H1 (cell line): ENCODE results near the gene DAZAP1.

Source experiments
- CHD1 ChIP-seq: IDR thresholded peaks from 2 replicates; pipeline ENCODE4 v1.6.1; 2012; ENCODE audit warnings: low read depth, low read length, improper control_type of control experiment
- EP300 ChIP-seq, 2 experiments: IDR thresholded peaks; 1 replicate in 1 of 2; 2 replicates in 1 of 2; pipeline ENCODE4 v1.6.1; 2011 to 2012; ENCODE audit warnings: low read depth in 2 of 2, low read length in 2 of 2, mild to moderate bottlenecking in 2 of 2, borderline replicate concordance in 1 of 2, inconsistent platforms in 1 of 2, moderate library complexity in 1 of 2
- EZH2 ChIP-seq: fragments of 200-600 bp; sonication (generic); IDR thresholded peaks from 2 replicates; pipeline ENCODE4 v1.7.1; 2012; ENCODE audit warnings: low read depth, mild to moderate bottlenecking, moderate library complexity, low read length, inconsistent platforms; ENCODE audit not compliant: severe bottlenecking
- RAD21 ChIP-seq, 2 experiments: IDR thresholded peaks in 1 of 2; conservative IDR thresholded peaks in 1 of 2; 2 replicates each; pipeline ENCODE4 v1.6.1; 2011; ENCODE audit warnings: low read depth in 2 of 2, low read length in 2 of 2, improper control_type of control experiment in 1 of 2, inconsistent platforms in 1 of 2, mild to moderate bottlenecking in 1 of 2, moderate library complexity in 1 of 2
- SAP30 ChIP-seq: fragments of 300-600 bp; sonication (generic); IDR thresholded peaks from 2 replicates; pipeline ENCODE4 v1.7.1; 2012; ENCODE audit warnings: low read length, moderate library complexity, mild to moderate bottlenecking, inconsistent platforms; ENCODE audit not compliant: insufficient read depth, insufficient replicate concordance
- SIN3A ChIP-seq, 2 experiments: IDR thresholded peaks in 1 of 2; conservative IDR thresholded peaks in 1 of 2; 2 replicates each; pipeline ENCODE4 v1.6.1; 2011 to 2012; ENCODE audit warnings: low read length in 2 of 2, improper control_type of control experiment in 1 of 2, low read depth in 1 of 2, mild to moderate bottlenecking in 1 of 2
- USF2 ChIP-seq: IDR thresholded peaks from 2 replicates; pipeline ENCODE4 v1.6.1; 2011; ENCODE audit warnings: low read length, improper control_type of control experiment
- TF ChIP-seq, protein P1 (sequence below): IDR thresholded peaks from 2 replicates; pipeline ENCODE4 v1.6.1; 2012; ENCODE audit warnings: low read length, inconsistent platforms
- TF ChIP-seq, protein P2 (sequence below), 3 experiments: IDR thresholded peaks; 1 replicate in 2 of 3; 2 replicates in 1 of 3; pipeline versions ENCODE4 v1.5.1 to v1.6.1; 2011; ENCODE audit warnings: low read length in 3 of 3, mild to moderate bottlenecking in 3 of 3, inconsistent platforms in 2 of 3, low read depth in 1 of 3, moderate library complexity in 1 of 3; ENCODE audit not compliant: insufficient read depth in 1 of 3; ENCODE audit errors: control extremely low read depth in 1 of 3

DNA sequence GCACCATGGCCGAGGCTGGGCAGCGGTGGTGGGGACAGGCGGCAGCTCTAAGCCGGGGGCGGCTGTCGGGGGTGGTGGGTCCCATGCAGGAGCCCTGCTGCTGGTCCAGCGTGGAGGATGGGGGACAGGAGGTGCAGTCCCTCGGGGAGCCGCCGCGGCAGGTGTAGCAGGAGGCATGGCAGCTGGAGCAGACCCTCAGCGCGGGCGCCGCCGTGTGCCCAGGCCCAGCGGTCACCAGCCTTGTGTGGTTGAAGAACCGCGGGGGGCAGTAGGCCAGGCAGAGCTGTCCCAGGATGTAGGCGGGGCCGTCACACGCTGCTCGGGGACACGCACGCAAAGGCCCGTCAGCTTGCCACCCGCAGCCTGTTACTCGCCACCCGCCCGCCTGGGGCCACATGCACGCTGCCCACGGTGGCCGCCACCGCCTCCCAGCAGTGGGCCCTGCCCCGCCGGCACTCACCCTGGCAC is 74.5 kb downstream of the DAZAP1 start:
- TF ChIP-seq SAP30 (no peak), SIN3A (conservative IDR thresholded peaks at IDR 0.05 in 1 of 2, IDR thresholded peaks at IDR 0.05 in 1 of 2; ENCODE audit: low read depth in 1 of 2, low read length in 2 of 2) (no peak), EZH2 (no peak), EP300 (IDR thresholded peaks at IDR 0.05; ENCODE audit: borderline replicate concordance in 1 of 2, low read depth in 2 of 2, low read length in 2 of 2) (no peak), RAD21 (IDR thresholded peaks at IDR 0.05 in 1 of 2, conservative IDR thresholded peaks at IDR 0.05 in 1 of 2; ENCODE audit: low read depth in 2 of 2, low read length in 2 of 2) (no peak), CHD1 (no peak), USF2 (no peak)
- TF ChIP-seq, protein P1, sequence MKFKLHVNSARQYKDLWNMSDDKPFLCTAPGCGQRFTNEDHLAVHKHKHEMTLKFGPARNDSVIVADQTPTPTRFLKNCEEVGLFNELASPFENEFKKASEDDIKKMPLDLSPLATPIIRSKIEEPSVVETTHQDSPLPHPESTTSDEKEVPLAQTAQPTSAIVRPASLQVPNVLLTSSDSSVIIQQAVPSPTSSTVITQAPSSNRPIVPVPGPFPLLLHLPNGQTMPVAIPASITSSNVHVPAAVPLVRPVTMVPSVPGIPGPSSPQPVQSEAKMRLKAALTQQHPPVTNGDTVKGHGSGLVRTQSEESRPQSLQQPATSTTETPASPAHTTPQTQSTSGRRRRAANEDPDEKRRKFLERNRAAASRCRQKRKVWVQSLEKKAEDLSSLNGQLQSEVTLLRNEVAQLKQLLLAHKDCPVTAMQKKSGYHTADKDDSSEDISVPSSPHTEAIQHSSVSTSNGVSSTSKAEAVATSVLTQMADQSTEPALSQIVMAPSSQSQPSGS, result no peak
- TF ChIP-seq, protein P2, sequence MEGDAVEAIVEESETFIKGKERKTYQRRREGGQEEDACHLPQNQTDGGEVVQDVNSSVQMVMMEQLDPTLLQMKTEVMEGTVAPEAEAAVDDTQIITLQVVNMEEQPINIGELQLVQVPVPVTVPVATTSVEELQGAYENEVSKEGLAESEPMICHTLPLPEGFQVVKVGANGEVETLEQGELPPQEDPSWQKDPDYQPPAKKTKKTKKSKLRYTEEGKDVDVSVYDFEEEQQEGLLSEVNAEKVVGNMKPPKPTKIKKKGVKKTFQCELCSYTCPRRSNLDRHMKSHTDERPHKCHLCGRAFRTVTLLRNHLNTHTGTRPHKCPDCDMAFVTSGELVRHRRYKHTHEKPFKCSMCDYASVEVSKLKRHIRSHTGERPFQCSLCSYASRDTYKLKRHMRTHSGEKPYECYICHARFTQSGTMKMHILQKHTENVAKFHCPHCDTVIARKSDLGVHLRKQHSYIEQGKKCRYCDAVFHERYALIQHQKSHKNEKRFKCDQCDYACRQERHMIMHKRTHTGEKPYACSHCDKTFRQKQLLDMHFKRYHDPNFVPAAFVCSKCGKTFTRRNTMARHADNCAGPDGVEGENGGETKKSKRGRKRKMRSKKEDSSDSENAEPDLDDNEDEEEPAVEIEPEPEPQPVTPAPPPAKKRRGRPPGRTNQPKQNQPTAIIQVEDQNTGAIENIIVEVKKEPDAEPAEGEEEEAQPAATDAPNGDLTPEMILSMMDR (IDR thresholded peaks at IDR 0.05; ENCODE audit: control extremely low read depth in 1 of 3, insufficient read depth in 1 of 3, low read depth in 1 of 3, low read length in 3 of 3), result no peak
